ENCODE results near the gene OR51A2. TPM values are rescaled to one million over a fixed set of nuclear protein-coding genes. Genes with fewer than 3 reads are reported as not detected.

OR51A2 gene
- total and polyA plus RNA-seq, 10 of the 15 experiments (the other 5 are each of a cell fraction or from before 2014, with no cell fraction given): not detected

DNA sequence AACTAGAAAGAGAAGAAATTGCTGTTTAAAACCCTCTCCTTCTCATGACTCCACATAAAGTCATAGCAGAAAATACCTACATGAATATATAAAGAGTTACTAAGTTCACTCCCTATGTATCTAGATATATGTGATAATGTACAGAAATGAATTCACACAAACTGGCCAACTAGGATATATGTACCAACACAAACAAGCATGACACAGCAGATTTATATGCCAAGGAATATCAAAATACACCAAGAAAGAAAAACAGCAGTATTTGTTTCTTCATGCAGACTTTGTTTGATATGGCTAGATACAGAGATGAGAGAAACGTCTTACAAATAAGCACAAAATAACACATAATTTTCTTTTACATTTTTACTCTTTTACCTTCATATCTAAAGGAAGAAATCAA is 33.2 kb downstream of the OR51A2 start:
- FAIRE-seq (no peak), ATAC-seq (no peak), DNase-seq (ENCODE audit: low read depth, low spot score) (no peak)
- no peaks in the 10 kb centered on the region for H3K79me2 ChIP-seq (ENCODE audit: control insufficient read depth, insufficient read depth, low read length)
- ChIA-PET SMC1A (ENCODE audit: uncharacterized antibody, unreplicated experiment) (no interaction called here), POLR2A (no interaction called here), CTCF (no interaction called here), RAD21 (ENCODE audit: unreplicated experiment) (no interaction called here)
- no peaks in the 10 kb centered on the region for H4K20me1 ChIP-seq (ENCODE audit: control insufficient read depth, insufficient read depth)
- no peaks in the 10 kb centered on the region for H3K36me3 ChIP-seq (ENCODE audit: control insufficient read depth in 2 of 2, insufficient read depth in 2 of 2, low read length in 1 of 2)
- intact Hi-C loops (cut with micrococcal nuclease; ENCODE audit: unreplicated experiment) (no loop called here), in situ Hi-C loops (cut with MboI) (no loop called here)
- no peak for TF ChIP-seq NFYB (IDR thresholded peaks at IDR 0.05; ENCODE audit: insufficient read depth, low read depth, low read length)
- BruUV-seq (replicated peaks): no TSS peak
- H3K9ac ChIP-seq (ENCODE audit: control insufficient read depth, insufficient read depth, low read length): no peak overlapping the region
- H3K4me2 ChIP-seq (ENCODE audit: control insufficient read depth, insufficient read depth): no peak overlapping the region
- H3K27ac ChIP-seq (ENCODE audit: control insufficient read depth, insufficient read depth): no peak overlapping the region
- no peak overlapping the region for H3K4me3 ChIP-seq
- no peak overlapping the region for H2AFZ ChIP-seq (ENCODE audit: control insufficient read depth, low read depth, low read length)
- no peaks in the 10 kb centered on the region for H3K4me1 ChIP-seq (ENCODE audit: control insufficient read depth, insufficient read depth, low read length)
- no peaks in the 10 kb centered on the region for H3K27me3 ChIP-seq (replicated peaks in 1 of 2; ENCODE audit: control insufficient read depth in 2 of 2, insufficient read depth in 2 of 2, low read length in 1 of 2)
- 0% methylated on average over 1 of the region's 1 CpG for WGBS (ENCODE audit: insufficient coverage, insufficient replicate concordance, low lambda C conversion rate, missing lambda C conversion rate)
- H3K9me3 ChIP-seq (replicated peaks; ENCODE audit: control insufficient read depth, insufficient read depth, low read length): no peaks in the 10 kb centered on the region

GRCh38 chr11:4921796-4922195 is 33.7 kb downstream of the OR51A2 start:
- FAIRE-seq (no peak), ATAC-seq (no peak), DNase-seq (ENCODE audit: low read depth, low spot score) (no peak)
- Histone ChIP-seq H3K27ac (ENCODE audit: control insufficient read depth, insufficient read depth) (no peak overlapping the region), H3K4me3 (no peak overlapping the region), H4K20me1 (ENCODE audit: control insufficient read depth, insufficient read depth) (no peaks in the 10 kb centered on the region), H3K27me3 (replicated peaks in 1 of 2; ENCODE audit: control insufficient read depth in 2 of 2, insufficient read depth in 2 of 2, low read length in 1 of 2) (no peaks in the 10 kb centered on the region), H3K36me3 (ENCODE audit: control insufficient read depth in 2 of 2, insufficient read depth in 2 of 2, low read length in 1 of 2) (no peaks in the 10 kb centered on the region), H3K9ac (ENCODE audit: control insufficient read depth, insufficient read depth, low read length) (no peak overlapping the region), H3K79me2 (ENCODE audit: control insufficient read depth, insufficient read depth, low read length) (no peaks in the 10 kb centered on the region), H3K9me3 (replicated peaks; ENCODE audit: control insufficient read depth, insufficient read depth, low read length) (no peaks in the 10 kb centered on the region), H3K4me2 (ENCODE audit: control insufficient read depth, insufficient read depth) (no peak overlapping the region), H3K4me1 (ENCODE audit: control insufficient read depth, insufficient read depth, low read length) (no peaks in the 10 kb centered on the region), H2AFZ (ENCODE audit: control insufficient read depth, low read depth, low read length) (no peak overlapping the region)
- SMC1A ChIA-PET (ENCODE audit: uncharacterized antibody, unreplicated experiment): no interaction called here
- RAD21 ChIA-PET (ENCODE audit: unreplicated experiment): no interaction called here
- intact Hi-C loops (cut with micrococcal nuclease; ENCODE audit: unreplicated experiment) (no loop called here), in situ Hi-C loops (cut with MboI) (no loop called here)
- CTCF ChIA-PET: no interaction called here
- WGBS (ENCODE audit: insufficient coverage, insufficient replicate concordance, low lambda C conversion rate, missing lambda C conversion rate): 4% methylated on average over 1 of the region's 1 CpG
- POLR2A ChIA-PET: no interaction called here
- BruUV-seq (replicated peaks): no TSS peak
- TF ChIP-seq CBX5 (IDR thresholded peaks at IDR 0.05; ENCODE audit: low read depth) (no peak), CTCF (IDR thresholded peaks at IDR 0.05 in 2 of 3, conservative IDR thresholded peaks at IDR 0.05 in 1 of 3; ENCODE audit: control insufficient read depth in 2 of 3, extremely low read depth in 1 of 3, insufficient read depth in 1 of 3, low read depth in 3 of 3, low read length in 3 of 3) (no peak), RELB (IDR thresholded peaks at IDR 0.05; ENCODE audit: low read depth) (no peak), CREM (IDR thresholded peaks at IDR 0.05; ENCODE audit: low read depth) (no peak), JUND (IDR thresholded peaks at IDR 0.05; ENCODE audit: low read depth, low read length) (no peak), RBBP5 (conservative IDR thresholded peaks at IDR 0.05) (no peak), EP300 (IDR thresholded peaks at IDR 0.05; ENCODE audit: borderline replicate concordance in 1 of 2, control insufficient read depth in 1 of 2, low read depth in 2 of 2, low read length in 2 of 2) (no peak), JUNB (IDR thresholded peaks at IDR 0.05) (no peak), TBL1XR1 (IDR thresholded peaks at IDR 0.05; ENCODE audit: low read depth, low read length) (no peak), STAT1 (conservative IDR thresholded peaks at IDR 0.05) (no peak), BACH1 (IDR thresholded peaks at IDR 0.05; ENCODE audit: borderline replicate concordance) (no peak)
- TF ChIP-seq, protein P1, sequence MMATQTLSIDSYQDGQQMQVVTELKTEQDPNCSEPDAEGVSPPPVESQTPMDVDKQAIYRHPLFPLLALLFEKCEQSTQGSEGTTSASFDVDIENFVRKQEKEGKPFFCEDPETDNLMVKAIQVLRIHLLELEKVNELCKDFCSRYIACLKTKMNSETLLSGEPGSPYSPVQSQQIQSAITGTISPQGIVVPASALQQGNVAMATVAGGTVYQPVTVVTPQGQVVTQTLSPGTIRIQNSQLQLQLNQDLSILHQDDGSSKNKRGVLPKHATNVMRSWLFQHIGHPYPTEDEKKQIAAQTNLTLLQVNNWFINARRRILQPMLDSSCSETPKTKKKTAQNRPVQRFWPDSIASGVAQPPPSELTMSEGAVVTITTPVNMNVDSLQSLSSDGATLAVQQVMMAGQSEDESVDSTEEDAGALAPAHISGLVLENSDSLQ (IDR thresholded peaks at IDR 0.05): no peak
